ENCODE results near the gene KLK10.
"Not testable (repeated sequence)": the region's sequence is repeated elsewhere in the genome, so short reads cannot be mapped to it uniquely, and the experiment has no call there.

DNA sequence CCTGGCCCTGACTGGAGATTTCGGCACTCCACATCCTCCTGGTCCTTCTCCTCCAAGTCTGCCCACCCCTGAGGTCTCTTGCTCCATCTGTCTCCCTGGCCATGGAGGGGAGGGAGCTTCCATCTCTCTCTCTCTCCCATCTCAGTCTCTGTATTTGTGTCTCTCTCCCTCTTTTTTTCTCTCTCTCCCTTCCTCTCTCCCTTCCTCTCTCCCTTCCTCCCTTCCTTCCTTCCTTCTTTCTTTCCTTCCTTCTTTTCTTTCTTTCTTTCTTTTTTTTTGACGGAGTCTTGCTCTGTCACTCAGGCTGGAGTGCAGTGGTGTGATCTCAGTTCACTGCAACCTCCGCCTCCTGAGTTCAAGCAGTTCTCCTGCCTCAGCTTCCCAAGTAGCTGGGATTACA lies 49.7 kb downstream of the KLK10 start:
- TF ChIP-seq SUZ12 (IDR thresholded peaks at IDR 0.05; ENCODE audit: unreplicated experiment); YY1 (IDR thresholded peaks at IDR 0.05; ENCODE audit: low read depth, low read length); EP300 (IDR thresholded peaks at IDR 0.05; ENCODE audit: borderline replicate concordance in 1 of 2, control insufficient read depth in 1 of 2, low read depth in 2 of 2, low read length in 2 of 2); JUNB (IDR thresholded peaks at IDR 0.05); BHLHE40 (IDR thresholded peaks at IDR 0.05; ENCODE audit: borderline replicate concordance in 1 of 2, low read depth in 2 of 2, low read length in 1 of 2): not testable (repeated sequence)
- TF ChIP-seq, protein P1, sequence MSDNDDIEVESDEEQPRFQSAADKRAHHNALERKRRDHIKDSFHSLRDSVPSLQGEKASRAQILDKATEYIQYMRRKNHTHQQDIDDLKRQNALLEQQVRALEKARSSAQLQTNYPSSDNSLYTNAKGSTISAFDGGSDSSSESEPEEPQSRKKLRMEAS (IDR thresholded peaks at IDR 0.05; ENCODE audit: low read depth, low read length) = not testable (repeated sequence)
- TF ChIP-seq, protein P2, sequence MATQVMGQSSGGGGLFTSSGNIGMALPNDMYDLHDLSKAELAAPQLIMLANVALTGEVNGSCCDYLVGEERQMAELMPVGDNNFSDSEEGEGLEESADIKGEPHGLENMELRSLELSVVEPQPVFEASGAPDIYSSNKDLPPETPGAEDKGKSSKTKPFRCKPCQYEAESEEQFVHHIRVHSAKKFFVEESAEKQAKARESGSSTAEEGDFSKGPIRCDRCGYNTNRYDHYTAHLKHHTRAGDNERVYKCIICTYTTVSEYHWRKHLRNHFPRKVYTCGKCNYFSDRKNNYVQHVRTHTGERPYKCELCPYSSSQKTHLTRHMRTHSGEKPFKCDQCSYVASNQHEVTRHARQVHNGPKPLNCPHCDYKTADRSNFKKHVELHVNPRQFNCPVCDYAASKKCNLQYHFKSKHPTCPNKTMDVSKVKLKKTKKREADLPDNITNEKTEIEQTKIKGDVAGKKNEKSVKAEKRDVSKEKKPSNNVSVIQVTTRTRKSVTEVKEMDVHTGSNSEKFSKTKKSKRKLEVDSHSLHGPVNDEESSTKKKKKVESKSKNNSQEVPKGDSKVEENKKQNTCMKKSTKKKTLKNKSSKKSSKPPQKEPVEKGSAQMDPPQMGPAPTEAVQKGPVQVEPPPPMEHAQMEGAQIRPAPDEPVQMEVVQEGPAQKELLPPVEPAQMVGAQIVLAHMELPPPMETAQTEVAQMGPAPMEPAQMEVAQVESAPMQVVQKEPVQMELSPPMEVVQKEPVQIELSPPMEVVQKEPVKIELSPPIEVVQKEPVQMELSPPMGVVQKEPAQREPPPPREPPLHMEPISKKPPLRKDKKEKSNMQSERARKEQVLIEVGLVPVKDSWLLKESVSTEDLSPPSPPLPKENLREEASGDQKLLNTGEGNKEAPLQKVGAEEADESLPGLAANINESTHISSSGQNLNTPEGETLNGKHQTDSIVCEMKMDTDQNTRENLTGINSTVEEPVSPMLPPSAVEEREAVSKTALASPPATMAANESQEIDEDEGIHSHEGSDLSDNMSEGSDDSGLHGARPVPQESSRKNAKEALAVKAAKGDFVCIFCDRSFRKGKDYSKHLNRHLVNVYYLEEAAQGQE (IDR thresholded peaks at IDR 0.05; ENCODE audit: low read depth, low read length) = not testable (repeated sequence)
- TF ChIP-seq, protein P3, sequence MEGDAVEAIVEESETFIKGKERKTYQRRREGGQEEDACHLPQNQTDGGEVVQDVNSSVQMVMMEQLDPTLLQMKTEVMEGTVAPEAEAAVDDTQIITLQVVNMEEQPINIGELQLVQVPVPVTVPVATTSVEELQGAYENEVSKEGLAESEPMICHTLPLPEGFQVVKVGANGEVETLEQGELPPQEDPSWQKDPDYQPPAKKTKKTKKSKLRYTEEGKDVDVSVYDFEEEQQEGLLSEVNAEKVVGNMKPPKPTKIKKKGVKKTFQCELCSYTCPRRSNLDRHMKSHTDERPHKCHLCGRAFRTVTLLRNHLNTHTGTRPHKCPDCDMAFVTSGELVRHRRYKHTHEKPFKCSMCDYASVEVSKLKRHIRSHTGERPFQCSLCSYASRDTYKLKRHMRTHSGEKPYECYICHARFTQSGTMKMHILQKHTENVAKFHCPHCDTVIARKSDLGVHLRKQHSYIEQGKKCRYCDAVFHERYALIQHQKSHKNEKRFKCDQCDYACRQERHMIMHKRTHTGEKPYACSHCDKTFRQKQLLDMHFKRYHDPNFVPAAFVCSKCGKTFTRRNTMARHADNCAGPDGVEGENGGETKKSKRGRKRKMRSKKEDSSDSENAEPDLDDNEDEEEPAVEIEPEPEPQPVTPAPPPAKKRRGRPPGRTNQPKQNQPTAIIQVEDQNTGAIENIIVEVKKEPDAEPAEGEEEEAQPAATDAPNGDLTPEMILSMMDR (IDR thresholded peaks at IDR 0.05 in 2 of 3, conservative IDR thresholded peaks at IDR 0.05 in 1 of 3; ENCODE audit: control insufficient read depth in 2 of 3, extremely low read depth in 1 of 3, insufficient read depth in 1 of 3, low read depth in 3 of 3, low read length in 3 of 3) = not testable (repeated sequence)
- TF ChIP-seq, protein P4, sequence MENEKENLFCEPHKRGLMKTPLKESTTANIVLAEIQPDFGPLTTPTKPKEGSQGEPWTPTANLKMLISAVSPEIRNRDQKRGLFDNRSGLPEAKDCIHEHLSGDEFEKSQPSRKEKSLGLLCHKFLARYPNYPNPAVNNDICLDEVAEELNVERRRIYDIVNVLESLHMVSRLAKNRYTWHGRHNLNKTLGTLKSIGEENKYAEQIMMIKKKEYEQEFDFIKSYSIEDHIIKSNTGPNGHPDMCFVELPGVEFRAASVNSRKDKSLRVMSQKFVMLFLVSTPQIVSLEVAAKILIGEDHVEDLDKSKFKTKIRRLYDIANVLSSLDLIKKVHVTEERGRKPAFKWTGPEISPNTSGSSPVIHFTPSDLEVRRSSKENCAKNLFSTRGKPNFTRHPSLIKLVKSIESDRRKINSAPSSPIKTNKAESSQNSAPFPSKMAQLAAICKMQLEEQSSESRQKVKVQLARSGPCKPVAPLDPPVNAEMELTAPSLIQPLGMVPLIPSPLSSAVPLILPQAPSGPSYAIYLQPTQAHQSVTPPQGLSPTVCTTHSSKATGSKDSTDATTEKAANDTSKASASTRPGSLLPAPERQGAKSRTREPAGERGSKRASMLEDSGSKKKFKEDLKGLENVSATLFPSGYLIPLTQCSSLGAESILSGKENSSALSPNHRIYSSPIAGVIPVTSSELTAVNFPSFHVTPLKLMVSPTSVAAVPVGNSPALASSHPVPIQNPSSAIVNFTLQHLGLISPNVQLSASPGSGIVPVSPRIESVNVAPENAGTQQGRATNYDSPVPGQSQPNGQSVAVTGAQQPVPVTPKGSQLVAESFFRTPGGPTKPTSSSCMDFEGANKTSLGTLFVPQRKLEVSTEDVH (IDR thresholded peaks at IDR 0.05; ENCODE audit: low read depth, partially characterized antibody) = not testable (repeated sequence)
- TF ChIP-seq, protein P5, sequence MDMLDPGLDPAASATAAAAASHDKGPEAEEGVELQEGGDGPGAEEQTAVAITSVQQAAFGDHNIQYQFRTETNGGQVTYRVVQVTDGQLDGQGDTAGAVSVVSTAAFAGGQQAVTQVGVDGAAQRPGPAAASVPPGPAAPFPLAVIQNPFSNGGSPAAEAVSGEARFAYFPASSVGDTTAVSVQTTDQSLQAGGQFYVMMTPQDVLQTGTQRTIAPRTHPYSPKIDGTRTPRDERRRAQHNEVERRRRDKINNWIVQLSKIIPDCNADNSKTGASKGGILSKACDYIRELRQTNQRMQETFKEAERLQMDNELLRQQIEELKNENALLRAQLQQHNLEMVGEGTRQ (IDR thresholded peaks at IDR 0.05; ENCODE audit: borderline replicate concordance, low read depth, low read length) = not testable (repeated sequence)

All from GM12878 (cell line).